RPMI7951 (cell line): ENCODE results near the gene MYLK. TPM values are rescaled to one million over a fixed set of nuclear protein-coding genes. Genes with fewer than 3 reads are reported as not detected.
"Not testable (repeated sequence)": the region's sequence is repeated elsewhere in the genome, so short reads cannot be mapped to it uniquely, and the experiment has no call there.

Experiments
- DNase-seq: peaks from one replicate; pipeline ENCODE4 v3.0.0-alpha.2; 2012; ENCODE audit warnings: low read depth
- total RNA-seq: library from RNA; depleted of rRNA; stranded (reverse); fragments of >200 nt; shearing (Covaris generic); gene quantifications from 2 replicates; pipeline ENCODE4 v1.2.3, GENCODE V29; 2014

Gene MYLK
- total RNA-seq, 1 experiment from 2014 or later: 103 TPM

DNA sequence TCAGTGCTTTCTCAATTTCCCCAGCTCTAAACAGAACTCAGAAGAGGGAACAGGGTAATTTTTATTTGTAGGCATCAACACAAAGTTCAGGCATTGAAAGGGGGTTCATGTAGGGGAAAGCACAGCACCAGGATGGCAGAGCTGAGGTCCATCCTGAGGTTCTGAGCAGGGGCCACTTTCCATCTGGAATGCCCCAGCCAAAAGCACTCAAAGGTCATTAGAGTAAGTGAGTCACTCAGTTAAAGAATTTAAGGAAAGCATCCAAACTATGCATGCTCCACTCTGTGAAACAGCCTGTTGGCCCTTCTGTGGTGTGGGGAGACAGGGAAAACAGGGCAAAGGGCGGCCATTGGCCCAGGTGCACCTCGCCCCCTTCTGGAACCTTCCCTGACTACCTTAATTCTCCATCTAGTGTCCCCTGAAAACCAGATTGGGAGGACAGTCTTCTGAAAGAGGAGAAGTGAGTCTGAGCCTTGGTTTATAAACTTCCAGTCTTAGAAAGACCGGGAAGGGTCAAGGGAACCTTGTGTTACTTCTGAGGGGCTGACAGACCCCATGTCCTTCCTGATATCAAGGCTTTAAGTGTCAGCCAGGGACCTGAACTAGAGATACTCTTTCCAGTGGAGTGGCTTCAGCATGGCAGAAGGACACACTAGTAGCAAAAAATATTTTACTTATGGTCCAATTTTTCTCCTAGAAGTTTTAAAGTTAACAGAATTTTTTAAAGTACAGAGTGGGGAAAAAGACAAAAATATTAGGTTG lies 133.3 kb downstream of the MYLK start:
- peak; percentile 94 for DNase-seq

DNA sequence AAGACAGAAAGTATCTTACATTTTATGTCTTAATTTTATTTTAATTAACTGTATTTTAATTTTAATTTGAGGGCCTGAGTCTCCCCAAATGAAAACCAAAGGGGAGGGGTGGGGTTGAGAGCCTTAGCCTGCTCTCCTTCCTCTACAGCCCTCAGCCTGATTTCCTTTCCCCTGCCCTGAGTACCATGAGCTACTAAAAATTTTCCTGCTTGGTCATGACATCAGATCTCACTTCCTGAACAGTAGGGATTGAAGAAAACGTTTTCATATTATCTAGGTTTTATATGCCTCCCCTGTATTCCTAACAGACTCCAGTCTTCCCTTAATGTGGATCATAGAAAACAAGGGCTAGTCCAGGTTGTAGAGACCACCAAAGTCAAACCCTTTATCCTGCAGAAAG lies 133.9 kb downstream of the MYLK start:
- DNase-seq: no peak

DNA sequence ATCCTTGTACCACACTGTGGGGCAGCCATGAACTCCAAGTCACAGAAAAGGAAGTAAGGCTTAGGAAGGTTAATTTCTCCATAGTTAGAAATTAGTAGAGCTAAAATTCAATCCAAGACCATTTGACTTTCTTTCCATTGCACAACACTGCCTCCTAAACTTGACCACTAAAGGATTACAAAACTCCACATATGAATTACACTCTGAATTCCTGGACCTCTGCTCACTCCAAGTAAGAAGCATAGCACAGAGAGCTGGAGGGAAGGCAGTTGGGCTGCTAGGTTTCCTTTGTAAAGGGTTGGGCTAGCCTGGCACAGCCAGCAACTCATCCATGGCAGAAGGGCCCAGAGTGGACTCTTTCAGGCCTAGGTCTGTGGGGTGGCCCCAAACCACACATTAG lies 134.4 kb downstream of the MYLK start:
- DNase-seq: peak; percentile 87

DNA sequence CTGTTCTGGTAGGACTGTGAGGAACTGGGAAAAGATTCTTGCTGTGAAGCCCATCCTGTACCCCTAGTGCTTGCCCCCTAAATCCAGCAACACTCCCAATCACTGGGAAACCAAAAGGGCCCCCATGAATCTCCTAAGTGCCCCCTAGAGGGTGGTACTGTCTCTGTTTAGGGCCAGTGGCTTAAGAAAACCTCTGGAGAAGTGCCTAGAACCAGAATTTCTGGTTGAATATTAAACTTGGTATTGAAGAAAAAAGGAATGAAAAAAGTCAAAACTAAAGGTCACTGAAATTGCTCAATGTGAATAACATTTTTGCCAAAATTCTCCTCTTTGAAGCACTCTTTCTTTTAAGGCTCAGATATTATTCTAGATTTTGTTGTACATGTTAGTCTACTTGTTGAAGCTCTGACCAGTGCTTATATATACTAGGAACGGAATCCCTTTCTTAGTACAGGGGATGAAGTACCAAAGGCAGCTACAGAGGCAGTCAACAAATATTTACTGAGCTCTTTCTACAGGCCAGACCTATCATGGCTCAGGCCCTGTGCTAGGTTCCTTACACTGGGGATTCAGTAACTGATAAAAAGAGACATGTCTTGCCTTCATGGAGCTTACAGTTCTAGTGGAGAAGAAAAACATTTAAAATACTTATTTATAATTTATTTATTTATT lies 138.8 kb downstream of the MYLK start:
- DNase-seq: peak; percentile 37

DNA sequence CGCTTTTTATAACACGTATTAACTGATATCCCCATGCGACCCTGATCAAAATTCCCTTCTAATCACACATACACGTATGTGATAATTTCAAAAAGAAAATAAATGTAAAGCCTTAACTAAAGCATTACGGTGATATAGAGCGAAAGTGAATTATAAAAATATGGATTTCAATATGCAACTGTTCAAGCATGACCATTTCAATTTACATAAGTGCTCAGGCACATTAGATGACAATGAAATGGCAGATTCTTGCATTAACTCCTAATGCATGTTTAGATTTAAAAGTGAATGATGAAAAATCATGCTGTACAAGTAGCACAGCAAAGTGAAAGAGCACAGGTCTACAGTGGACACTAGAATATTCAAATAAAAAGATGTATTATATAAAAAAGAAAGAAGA lies 140.1 kb downstream of the MYLK start:
- no peak for DNase-seq

- no peak for DNase-seq
Measured at GRCh38 chr3:123743121-123743520, 141.0 kb downstream of the MYLK start.

- DNase-seq: no peak
Measured at GRCh38 chr3:123741041-123741511, 143.1 kb downstream of the MYLK start.

DNA sequence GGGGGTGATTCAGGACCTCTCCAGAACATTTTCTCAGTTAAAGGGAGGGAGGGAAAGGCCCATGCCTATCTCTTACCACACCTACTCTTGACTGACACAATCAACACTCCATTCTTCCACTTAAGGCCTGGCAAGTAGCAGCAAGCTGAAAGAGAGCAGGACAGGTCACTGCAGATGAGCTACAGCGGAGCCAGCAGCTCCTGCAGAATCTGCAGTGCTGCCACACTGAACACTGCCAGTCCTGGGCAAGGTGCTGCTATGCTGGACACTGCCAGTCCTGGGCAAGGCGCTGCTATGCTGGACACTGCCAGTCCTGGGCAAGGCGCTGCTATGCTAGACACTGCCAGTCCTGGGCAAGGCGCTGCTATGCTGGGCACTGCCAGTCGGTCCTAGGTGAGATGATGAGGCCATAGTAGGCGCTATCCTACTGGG lies 143.7 kb downstream of the MYLK start:
- no peak for DNase-seq

GRCh38 chr3:123739754-123740153 lies 144.4 kb downstream of the MYLK start:
- DNase-seq: peak; percentile 83

DNA sequence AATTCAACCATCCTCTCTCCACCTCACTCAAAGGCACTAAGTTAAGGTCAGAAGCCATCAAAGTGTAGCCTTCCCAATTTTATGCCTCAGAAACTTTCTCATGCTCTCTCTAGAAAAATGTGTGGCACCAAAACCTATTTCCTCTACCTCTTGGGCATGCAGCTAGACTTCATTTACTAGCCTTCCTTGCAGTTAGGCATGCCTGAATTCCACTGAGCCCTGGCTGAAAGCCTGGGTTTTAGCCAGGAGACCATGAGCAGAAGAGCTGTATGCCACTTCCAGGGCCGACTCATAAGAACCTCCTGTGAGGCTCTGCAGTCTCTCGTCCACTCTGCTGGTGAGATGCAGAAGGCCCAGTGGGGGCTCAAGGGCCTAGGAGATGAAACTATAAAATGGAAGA lies 145.0 kb downstream of the MYLK start:
- DNase-seq: peak; percentile 26

- not testable (repeated sequence) for DNase-seq
Measured at GRCh38 chr3:123738522-123738921, 145.6 kb downstream of the MYLK start.

DNA sequence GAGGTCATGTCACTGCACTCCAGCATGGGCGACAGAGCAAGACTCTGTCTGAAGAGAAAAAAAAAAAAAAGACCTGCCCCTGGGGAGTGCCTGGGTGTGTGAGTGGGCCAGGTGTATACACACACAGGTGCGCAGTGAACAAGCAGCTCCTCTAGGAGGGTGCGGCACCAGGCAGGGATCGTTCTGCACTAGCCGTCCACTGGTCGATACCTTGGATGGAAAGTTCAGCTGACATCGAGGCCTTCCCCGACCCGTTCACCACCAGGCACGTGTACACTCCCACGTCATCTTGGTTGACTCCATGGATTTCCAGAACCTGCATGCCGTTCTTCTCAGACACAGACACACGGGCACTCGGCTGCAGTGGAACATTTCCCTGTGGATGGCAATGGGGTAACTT lies 147.0 kb downstream of the MYLK start:
- no peak for DNase-seq

DNA sequence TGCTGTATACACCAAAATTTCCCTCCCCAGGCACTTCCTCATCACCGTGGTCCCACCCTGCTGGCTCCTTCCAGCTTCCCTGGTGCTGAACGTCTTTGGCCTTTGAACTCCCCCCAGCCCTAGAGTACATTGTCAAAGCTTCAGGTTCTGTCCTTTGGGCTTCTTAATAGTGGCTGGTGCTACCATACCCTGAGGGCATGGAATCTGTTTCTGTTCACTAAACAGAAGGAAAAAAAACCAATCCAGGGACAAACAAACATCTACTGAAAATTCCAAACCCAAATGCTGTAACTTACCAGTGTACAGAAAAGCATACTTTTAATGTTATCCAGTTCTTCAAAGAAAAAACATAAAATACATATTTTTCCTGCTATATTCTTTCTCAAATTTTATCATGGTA lies 148.7 kb downstream of the MYLK start:
- peak; percentile 29 for DNase-seq

DNA sequence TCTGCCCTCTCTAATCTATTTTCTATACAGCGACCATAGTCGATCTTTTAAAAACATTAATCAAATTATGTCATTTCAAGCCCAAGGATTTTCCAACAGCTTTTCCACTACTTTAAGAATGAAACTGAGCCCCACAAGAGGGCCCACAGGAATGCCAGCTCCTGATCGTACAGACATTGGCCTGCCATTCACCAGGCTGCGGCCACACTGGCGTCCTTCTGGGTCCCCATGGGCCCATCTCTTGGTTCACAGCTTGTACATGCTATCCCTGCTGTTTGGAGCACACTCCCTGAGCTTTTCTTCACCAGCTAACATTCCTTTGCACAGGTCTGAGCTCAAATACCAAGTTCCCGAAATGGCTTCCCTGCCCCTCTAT lies 149.6 kb downstream of the MYLK start:
- no peak for DNase-seq

GRCh38 chr3:123733805-123734526 lies 150.2 kb downstream of the MYLK start:
- DNase-seq: peak; percentile 96

DNA sequence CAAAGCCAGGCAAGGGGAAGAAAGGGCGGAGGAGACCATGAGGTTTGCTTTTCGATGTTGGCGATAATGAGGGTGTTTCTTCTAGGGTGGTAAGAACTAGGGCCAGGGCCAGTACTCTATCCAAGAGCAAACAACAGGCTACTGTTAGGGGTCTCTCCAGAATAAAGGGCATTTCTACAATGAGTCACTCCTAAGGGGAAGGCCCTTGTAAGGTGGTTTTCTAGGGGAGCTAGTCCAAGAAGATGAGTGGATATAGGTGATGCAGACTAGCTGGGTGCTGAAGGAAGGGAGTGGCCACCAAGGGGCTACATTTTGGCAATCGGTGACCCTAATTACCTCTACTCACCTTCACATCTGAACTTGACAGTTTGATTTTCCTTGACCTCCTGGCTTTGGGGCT lies 150.8 kb downstream of the MYLK start:
- no peak for DNase-seq

DNA sequence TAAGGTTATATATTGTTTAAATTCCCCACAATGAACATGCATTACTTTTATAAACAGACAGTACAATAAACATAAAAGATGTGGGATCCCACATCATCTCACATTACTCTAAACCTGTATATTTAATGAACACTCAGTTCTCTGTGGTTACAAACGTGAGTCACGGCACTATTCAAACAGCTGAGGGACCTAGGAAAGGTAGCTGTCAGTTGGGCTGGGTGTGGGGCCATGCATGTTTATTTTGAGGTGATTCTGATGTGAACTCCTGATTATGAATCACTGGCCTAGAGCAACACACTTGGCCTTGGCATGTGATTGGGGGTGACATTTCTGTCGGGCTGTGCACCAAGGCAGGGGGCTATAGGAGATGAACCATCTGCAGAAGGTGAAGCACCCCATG lies 151.7 kb downstream of the MYLK start:
- DNase-seq: peak; percentile 91

DNA sequence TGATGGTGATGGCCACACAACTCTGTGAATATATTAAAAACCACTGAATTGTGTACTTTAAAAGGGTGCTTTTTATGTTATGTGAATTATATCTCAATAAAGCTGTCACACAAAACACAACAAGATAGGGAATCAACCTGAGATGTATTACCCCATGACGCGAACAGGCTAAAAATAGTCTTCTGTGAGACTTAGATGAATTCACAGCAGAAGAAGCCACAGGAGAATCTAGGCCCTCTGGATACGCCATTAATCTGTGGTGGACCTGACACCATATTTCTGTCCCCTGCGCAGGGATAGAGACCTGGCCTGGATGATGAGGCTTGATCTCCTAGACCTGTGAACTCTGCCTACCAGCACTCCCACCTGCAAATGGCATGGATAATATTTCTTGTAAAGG lies 153.3 kb downstream of the MYLK start:
- no peak for DNase-seq

DNA sequence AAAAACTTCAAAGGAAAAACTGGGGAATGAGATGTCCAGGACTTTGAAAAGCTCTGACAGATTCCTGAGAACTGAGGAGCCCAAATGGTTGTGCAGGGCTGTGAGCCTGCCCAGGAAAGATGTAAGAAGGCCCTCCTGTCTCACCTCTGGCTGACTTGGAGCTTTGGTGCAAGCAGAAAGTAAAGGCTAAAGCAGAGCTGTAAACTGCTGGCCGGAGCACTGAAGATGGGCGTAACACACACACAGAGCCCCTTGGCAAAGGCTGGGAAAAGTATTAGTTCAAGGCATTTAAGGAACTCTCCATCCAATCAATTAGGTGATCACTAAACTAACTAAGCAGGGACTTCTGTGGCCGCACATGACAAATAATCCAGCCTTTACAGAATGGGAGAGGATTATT lies 155.1 kb downstream of the MYLK start:
- DNase-seq: no peak

DNA sequence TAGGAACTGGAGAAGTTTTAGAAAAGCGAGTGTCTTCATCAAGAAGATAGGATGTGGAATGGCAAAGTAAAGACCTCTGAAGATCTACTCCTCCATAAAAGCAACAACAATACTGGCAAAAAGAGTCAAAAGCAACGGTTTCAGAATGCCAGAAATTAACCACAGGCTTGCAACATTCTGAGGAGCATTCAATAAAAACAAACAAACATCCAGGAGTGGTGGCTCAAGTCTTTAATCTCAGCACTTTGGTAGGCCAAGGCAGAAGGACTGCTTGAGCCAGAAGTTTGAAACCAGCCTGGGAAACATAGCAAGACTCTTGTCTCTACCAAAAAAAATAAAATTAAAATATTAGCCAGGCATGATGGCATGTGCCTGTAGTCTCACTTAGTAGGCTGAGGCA lies 156.1 kb downstream of the MYLK start:
- peak; percentile 20 for DNase-seq

DNA sequence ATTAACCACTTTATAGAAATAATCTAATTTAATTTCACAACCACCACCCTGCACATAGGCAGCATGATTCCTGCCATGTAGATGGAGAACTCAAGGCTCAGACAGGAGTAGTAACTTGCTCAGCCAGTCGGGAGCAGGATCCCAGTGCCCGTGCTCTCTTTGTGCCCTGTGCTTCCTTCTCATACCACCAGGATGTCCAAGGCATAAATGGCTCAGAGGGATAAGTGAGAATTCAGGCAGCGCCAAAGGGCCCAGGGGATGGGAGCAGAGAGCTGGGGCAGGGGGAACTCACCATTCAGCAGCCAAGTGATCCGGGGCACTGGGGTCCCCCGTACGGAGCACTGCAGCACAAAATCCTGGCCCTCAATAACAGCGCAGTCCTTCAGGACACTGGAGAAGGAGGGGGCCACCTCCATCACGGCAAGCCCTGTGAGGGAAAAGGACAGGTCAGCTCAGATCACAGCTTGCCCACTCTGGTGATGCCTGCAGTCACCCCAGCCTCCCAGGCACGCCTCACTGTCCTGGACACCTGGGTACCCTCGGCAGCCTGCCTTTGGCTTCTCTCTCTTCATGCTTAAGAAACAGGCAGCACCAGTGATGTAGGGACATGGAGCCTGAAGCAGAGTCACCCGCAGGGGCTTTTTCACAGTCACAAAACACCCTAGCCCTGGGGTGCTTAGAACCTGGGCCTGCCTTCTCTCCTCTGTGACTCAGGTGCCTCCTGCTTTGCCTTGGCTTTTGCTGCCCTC lies 158.3 kb downstream of the MYLK start:
- DNase-seq: no peak

DNA sequence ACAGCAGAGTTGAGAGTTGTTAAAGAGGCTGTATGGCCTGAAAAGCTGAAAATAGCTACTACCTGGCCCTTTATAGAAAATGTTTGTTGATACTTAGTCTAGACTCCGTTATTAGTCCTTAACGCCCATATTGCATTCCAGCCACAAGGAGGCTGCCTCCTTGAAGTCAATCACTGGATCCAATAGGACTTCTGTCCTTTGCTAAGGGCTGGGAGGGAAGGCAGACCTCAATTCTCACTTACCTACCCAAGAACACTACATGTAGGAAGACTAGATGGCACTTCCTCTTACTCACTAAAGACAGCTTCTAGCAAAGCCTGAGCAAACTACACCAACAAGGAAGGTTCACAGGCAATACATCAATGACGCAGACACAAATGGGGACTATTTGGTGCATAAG lies 159.8 kb downstream of the MYLK start:
- peak; percentile 44 for DNase-seq
